ENCODE measurements around the gene RTN4R. TPM values are rescaled to one million over a fixed set of nuclear protein-coding genes. Genes with fewer than 3 reads are reported as not detected.

Gene RTN4R
- total RNA-seq, 1 experiment from 2014 or later, result 19.0 TPM

DNA sequence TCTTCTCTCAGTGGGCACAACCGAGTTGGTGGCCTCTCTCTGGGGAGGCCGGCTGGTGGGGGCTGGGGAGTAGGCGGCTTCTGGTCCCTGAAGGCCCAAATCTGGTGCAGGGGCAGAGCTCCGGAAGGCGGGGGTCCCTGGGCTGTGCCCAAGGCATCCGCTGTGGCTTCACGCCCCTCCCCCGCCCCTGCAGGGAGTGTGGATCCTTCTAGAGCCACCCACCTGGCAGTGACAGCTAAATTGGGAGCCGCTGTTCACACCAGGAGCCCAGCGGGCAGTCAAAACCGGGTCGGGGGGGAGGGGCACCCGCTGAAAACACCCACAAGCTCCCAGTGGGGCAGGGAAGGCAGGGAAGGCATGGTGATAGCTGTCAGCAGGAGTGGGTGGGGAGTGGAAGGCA is 4.6 kb upstream of the RTN4R start:
- Histone ChIP-seq H4K20me1 (ENCODE audit: insufficient read depth) (no peaks in the 10 kb centered on the region), H3K27ac (ENCODE audit: low read depth, low read length) (no peak overlapping the region), H3K4me2 (ENCODE audit: low read length) (no peak overlapping the region), H3K79me2 (ENCODE audit: insufficient read depth, low read length) (no peaks in the 10 kb centered on the region), H3K4me3 (replicated peaks in 1 of 2; ENCODE audit: low read depth in 1 of 2, low read length in 2 of 2) (no peak overlapping the region), H3K9me2 (ENCODE audit: insufficient read depth) (no peaks in the 10 kb centered on the region), H2AFZ (ENCODE audit: low read depth, low read length, poor library complexity, severe bottlenecking) (no peak overlapping the region), H3K27me3 (ENCODE audit: insufficient read depth, low read length) (no peaks in the 10 kb centered on the region), H3K9me3 (ENCODE audit: control insufficient read depth in 1 of 2, insufficient read depth in 1 of 2, low read depth in 1 of 2, low read length in 2 of 2) (no peaks in the 10 kb centered on the region), H3K4me1 (ENCODE audit: control insufficient read depth in 1 of 2, insufficient read depth in 2 of 2, low read length in 2 of 2) (peaks cover 6 to 7% of the 10 kb centered on the region in 2 experiments; a peak in 2 of 4 replicates), H3K36me3 (ENCODE audit: control insufficient read depth in 1 of 2, insufficient read depth in 2 of 2, low read length in 2 of 2) (no peaks in the 10 kb centered on the region), H3K9ac (ENCODE audit: low read length) (no peak overlapping the region)
- POLR2A ChIA-PET, result no interaction called here
- BruUV-seq (replicated peaks), result no TSS peak
- RAD21 ChIA-PET (ENCODE audit: low non-redundant PET in 1 of 2, low total read pairs in 2 of 2, uncharacterized antibody in 2 of 2, unreplicated experiment in 2 of 2), result no interaction called here
- CTCF ChIA-PET, result no interaction called here
- TF ChIP-seq ZFX (IDR thresholded peaks at IDR 0.05), result no peak
- TF ChIP-seq POLR2AphosphoS5 (IDR thresholded peaks at IDR 0.05; ENCODE audit: low read depth, low read length), result no peak
- TF ChIP-seq RAD21 (IDR thresholded peaks at IDR 0.05; ENCODE audit: low read depth), result no peak
- TF ChIP-seq, protein P1, sequence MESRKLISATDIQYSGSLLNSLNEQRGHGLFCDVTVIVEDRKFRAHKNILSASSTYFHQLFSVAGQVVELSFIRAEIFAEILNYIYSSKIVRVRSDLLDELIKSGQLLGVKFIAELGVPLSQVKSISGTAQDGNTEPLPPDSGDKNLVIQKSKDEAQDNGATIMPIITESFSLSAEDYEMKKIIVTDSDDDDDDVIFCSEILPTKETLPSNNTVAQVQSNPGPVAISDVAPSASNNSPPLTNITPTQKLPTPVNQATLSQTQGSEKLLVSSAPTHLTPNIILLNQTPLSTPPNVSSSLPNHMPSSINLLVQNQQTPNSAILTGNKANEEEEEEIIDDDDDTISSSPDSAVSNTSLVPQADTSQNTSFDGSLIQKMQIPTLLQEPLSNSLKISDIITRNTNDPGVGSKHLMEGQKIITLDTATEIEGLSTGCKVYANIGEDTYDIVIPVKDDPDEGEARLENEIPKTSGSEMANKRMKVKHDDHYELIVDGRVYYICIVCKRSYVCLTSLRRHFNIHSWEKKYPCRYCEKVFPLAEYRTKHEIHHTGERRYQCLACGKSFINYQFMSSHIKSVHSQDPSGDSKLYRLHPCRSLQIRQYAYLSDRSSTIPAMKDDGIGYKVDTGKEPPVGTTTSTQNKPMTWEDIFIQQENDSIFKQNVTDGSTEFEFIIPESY (IDR thresholded peaks at IDR 0.05; ENCODE audit: extremely low read depth, insufficient replicate concordance, low read length), result no peak
- TF ChIP-seq MAX (IDR thresholded peaks at IDR 0.05), result no peak
- no peak for TF ChIP-seq CBX3 (IDR thresholded peaks at IDR 0.05; ENCODE audit: low read depth)
- TF ChIP-seq CTCF (IDR thresholded peaks at IDR 0.05 in 2 of 3, conservative IDR thresholded peaks at IDR 0.05 in 1 of 3; ENCODE audit: borderline replicate concordance in 1 of 3, insufficient read depth in 1 of 3, low read depth in 2 of 3, low read length in 2 of 3), result no peak
- TF ChIP-seq JUND (IDR thresholded peaks at IDR 0.05), result no peak
- no peak for TF ChIP-seq SIN3A (IDR thresholded peaks at IDR 0.05; ENCODE audit: low read depth)
- TF ChIP-seq ZNF274 (IDR thresholded peaks at IDR 0.05; ENCODE audit: low read depth, low read length), result no peak
- TF ChIP-seq FOSL1 (IDR thresholded peaks at IDR 0.05; ENCODE audit: low read depth), result no peak
- TF ChIP-seq CEBPB (IDR thresholded peaks at IDR 0.05; ENCODE audit: low read depth), result no peak
- TF ChIP-seq EGR1 (IDR thresholded peaks at IDR 0.05; ENCODE audit: low read depth), result no peak
- TF ChIP-seq, protein P2, sequence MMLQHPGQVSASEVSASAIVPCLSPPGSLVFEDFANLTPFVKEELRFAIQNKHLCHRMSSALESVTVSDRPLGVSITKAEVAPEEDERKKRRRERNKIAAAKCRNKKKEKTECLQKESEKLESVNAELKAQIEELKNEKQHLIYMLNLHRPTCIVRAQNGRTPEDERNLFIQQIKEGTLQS (IDR thresholded peaks at IDR 0.05), result no peak
- intact Hi-C loops (cut with micrococcal nuclease), result no loop called here
- no peak for DNase-seq (ENCODE audit: low read depth, low spot score)
- ATAC-seq, result no peak

All from HCT116 (cell line).